T-helper 22 cell (primary cell): ENCODE measurements around the gene UBR4.

Experiments
- DNase-seq: peaks from one replicate; pipeline ENCODE4 v3.0.0-alpha.2; 2020; ENCODE audit warnings: low read depth

UBR4 gene

DNA sequence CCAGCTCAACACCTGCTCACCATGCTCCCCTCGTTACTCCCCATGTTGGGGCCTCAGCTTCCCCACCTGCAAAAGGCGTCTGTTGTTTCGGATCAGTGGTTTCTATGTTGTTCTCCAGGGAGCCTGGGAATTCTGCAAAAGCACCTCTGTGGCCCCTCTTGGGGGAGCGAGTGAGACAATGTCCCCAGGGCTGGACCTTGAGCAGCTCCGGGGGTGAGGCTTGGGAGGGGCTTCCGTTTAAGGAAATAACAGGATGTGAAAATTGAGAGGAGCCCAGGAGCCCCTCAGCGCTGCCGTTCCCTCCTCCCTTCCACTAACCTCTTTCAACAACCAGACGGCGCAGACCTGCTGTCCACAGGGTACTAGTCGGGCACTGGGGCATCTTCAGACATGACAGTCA is 155.1 kb downstream of the UBR4 start:
- no peak for DNase-seq

GRCh38 chr1:19054216-19054615 is 155.8 kb downstream of the UBR4 start:
- no peak for DNase-seq

- no peak for DNase-seq
Observed at GRCh38 chr1:19053486-19053885, 156.6 kb downstream of the UBR4 start.

DNA sequence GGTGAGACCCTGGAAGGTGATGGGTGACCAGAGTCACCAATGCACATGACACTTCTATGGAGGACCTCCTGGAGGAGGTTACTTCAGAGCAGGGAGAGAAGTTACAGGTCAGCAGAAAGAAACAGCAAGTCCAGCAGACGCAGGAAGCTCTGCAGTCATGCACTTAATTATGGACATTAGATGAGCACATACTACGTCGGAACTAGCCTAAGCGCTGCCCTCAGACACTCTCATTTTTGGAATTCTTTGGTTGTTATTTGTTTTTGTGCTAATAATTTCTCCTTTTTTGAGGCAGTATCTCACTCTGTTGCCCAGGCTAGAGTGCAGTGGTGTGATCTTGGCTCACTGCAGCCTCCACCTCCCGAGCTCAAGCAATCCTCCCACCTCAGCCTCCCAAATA is 160.3 kb downstream of the UBR4 start:
- DNase-seq = no peak

GRCh38 chr1:19049128-19049768 is 160.8 kb downstream of the UBR4 start:
- DNase-seq = no peak

GRCh38 chr1:19046972-19047731 is 162.9 kb downstream of the UBR4 start:
- no peak for DNase-seq

GRCh38 chr1:19045898-19046880 is 163.9 kb downstream of the UBR4 start:
- no peak for DNase-seq

DNA sequence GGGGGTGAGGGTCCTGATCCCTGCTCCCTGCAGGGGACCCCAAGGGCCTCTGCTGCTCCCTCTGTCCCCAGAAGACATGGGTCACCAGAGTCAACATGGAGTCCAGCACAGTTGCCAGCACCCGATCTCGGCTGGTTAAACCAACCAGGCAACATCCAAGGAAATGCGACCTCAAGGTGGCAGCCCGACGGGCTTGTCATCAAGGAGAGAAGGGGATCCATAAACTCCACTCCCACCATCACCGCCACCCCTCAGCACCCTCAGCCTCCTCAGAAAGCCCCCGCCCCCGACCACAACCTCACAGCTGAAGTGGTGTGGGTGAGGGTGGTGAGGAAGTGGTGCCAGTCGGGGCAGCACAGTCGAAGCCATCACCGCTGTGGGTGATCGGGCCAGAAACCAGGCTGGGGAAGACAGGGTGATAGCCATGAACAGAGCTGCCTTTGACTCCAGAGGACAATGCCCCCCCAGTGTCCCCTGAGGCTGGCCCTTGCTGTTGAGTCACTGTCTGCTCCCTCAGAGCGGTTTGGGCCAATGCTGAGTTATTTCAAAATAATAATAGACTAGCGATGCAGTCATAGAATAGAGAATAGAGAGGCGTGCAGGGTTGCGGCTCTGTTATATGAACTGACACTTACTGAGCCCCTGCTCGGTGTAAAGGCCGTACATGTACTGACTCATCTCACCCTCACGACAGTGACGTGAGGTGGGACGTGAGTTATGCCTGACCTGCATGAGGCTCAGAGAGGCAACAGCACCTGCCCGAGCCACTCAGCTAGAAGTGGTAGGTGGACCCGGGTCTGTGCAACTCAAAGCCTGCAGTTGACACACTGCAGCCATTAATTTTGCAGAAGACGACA is 164.9 kb downstream of the UBR4 start:
- no peak for DNase-seq

GRCh38 chr1:19044471-19044870 is 165.6 kb downstream of the UBR4 start:
- no peak for DNase-seq

DNA sequence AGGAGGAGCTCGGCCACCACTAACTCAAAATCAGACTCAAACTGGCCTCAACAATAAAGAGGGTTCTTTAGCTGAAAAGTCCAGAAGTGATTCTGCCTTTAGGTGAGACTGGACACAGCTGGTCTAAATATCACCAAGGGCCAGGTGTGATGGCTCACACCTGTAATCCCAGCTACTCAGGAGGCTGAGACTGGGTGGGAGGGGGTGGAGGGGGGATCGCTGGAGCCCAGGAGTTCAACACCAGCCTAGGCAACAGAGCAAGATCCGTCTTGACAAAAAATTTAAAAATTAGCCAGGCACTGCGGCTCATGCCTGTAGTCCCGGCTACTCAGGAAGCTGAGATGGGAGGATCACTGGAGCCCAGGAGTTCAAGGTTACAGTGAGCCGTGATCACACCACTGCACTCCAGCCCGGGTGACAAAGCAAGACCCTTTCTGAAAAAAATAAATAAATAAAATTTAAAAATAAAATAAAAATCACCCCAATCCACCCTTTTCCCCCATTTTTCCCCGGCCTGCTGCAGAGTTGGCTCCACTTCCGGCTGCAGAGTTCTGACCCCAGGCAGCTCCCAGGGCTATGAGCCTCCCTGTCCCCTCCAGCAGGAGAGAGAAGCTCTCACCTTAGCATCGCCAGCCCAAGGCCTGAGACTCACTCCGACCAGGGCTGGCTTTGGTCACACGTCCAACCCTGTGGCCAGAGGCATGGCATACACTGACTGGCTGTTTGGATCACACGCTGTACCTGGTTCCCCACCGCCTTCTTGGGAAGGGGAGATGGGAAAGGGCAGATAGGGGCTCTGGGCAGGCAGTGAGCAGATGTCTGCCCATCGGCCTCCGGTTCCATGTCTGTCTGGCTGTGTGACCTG is 166.3 kb downstream of the UBR4 start:
- no peak for DNase-seq

GRCh38 chr1:19042675-19043578 is 167.1 kb downstream of the UBR4 start:
- no peak for DNase-seq

DNA sequence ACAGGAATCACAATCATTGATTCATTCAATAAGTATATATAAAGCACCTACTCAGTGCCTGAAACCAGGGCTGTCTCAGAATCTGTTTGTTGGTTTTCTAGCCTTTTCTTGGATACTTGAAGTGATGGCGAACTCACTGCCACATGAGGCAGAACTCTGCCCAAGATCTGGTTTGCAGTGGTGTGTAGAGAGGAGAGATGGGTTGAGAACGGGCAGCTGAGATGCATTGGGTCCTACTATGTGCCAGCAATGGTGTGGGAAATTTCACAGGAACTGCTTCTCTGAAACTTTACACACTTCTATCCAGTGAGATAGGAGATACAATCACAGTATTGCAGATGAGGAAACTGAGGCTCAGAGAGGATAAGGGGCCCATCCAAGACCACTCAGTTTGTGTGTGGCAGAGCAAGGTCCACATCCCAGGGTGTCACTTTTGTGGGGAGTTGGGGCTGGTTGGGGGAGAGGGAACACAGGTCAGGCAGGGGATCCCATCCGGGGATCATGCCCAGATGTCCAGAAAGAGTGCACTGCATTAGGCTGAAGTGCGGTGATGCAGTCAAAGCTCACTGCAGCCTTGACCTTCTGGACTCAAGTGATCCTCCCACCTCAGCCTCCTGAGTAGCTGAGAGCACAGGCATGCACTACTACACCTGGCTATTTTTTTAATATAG is 169.9 kb downstream of the UBR4 start:
- no peak for DNase-seq

DNA sequence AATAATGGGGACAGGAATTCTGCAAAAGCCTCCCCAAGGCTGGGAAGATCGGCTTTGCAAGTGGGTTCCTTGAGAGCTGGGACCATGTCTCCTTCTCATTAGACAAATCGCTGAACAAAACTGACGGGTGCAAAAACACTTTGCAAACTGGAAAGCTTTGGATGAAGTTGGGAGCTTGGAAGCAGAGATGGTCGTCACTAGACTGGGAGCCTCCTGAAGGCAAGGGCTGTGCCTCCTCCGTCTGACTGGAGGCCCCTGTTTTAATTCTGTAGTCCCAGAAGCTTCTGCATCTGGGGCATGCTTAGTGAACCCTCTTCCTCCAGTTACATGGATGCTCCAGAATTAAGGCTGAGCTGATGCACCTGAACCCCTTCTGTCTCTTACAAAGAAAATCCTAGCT is 171.3 kb downstream of the UBR4 start:
- no peak for DNase-seq

- no peak for DNase-seq
Observed at GRCh38 chr1:19038096-19038495, 172.0 kb downstream of the UBR4 start.

- no peak for DNase-seq
Observed at GRCh38 chr1:19037659-19038058, 172.4 kb downstream of the UBR4 start.

GRCh38 chr1:19036813-19037605 is 173.1 kb downstream of the UBR4 start:
- DNase-seq = no peak

- no peak for DNase-seq
Observed at GRCh38 chr1:19036041-19036812, 173.8 kb downstream of the UBR4 start.
